K562 (cell line): Measurements from ENCODE around the gene CKMT2. TPM values are rescaled to one million over a fixed set of nuclear protein-coding genes. Genes with fewer than 3 reads are reported as not detected.

Experiments used
- ATAC-seq: fragments of 200-7000 bp; cut with Tn5 transposase; 3 replicates; pipeline ENCODE4 v1.9.1; 2020; ENCODE audit warnings: moderate library complexity
- BruUV-seq: library from RNA; stranded (reverse); fragments of 400-500 nt; replicated peaks from 2 replicates; lab custom pipeline; 2021; lab: Mats Ljungman, UMichigan
- CTCF ChIA-PET: fragments of 300-600 bp; formaldehyde crosslinking; extraction: SDS; loops from one replicate; lab custom pipeline; 2021; ENCODE audit warnings: low intra/inter-chr PET ratio; lab: Yijun Ruan, JAX
- POLR2A ChIA-PET: fragments of 300-600, 350-650 bp; sonication (Branson Sonifier 250); formaldehyde crosslinking; extraction: SDS; loops from one replicate; lab custom pipeline; 2021; ENCODE audit warnings: antibody characterized with exemption, inconsistent platforms; lab: Yijun Ruan, JAX
- DNase-seq, 4 experiments: peaks; one replicate each; pipeline versions ENCODE4 v3.0.0 to v3.0.0-alpha.2; 2011 to 2018; ENCODE audit warnings: low spot score in 3 of 4, mixed read lengths in 3 of 4; ENCODE audit errors: extremely low read depth in 1 of 4
- FAIRE-seq: peaks from 2 replicates; lab custom pipeline; 2011; peaks lifted over from hg19 to GRCh38; lab: Jason Lieb, UNC
- H2AFZ ChIP-seq: 2 replicates; pipeline ENCODE4 v1.6.0; 2011; ENCODE audit warnings: low read depth, low read length, control low read depth, inconsistent platforms
- H3K27ac ChIP-seq: fragments of 200-600 bp; 3 replicates; pipeline ENCODE4 v1.8.0; 2011; ENCODE audit warnings: low read depth, mild to moderate bottlenecking, control low read depth, inconsistent platforms, low read length, moderate library complexity, mixed read lengths; ENCODE audit errors: extremely low read depth
- H3K27me3 ChIP-seq, 2 experiments: fragments of 300-600 bp in 1 of 2; 2 replicates in 1 of 2; 3 replicates in 1 of 2; pipeline versions ENCODE4 v1.6.0 to v1.8.0; 2011; ENCODE audit warnings: inconsistent platforms in 2 of 2, low read length in 2 of 2, mild to moderate bottlenecking in 1 of 2, mixed read lengths in 1 of 2, moderate library complexity in 1 of 2; ENCODE audit not compliant: control insufficient read depth in 2 of 2, insufficient read depth in 2 of 2
- H3K36me3 ChIP-seq: fragments of 300-600 bp; 3 replicates; pipeline ENCODE4 v1.8.0; 2011; ENCODE audit warnings: mild to moderate bottlenecking, low read length, inconsistent platforms; ENCODE audit not compliant: control insufficient read depth, insufficient read depth
- H3K4me1 ChIP-seq, 2 experiments: fragments of 200-600 bp in 1 of 2; replicated peaks in 1 of 2; 2 replicates in 1 of 2; 3 replicates in 1 of 2; pipeline versions ENCODE4 v1.5.1 to v1.8.0; 2011; ENCODE audit warnings: inconsistent platforms in 2 of 2, low read length in 2 of 2, mild to moderate bottlenecking in 1 of 2, mixed read lengths in 1 of 2, moderate library complexity in 1 of 2; ENCODE audit not compliant: control insufficient read depth in 2 of 2, insufficient read depth in 2 of 2
- H3K4me2 ChIP-seq: 2 replicates; pipeline ENCODE4 v1.6.1; 2011; ENCODE audit warnings: low read length, control low read depth, inconsistent platforms, mixed read lengths; ENCODE audit not compliant: insufficient read depth
- H3K4me3 ChIP-seq: fragments of 200-600 bp; sonication (generic), shearing (Covaris generic); 2 replicates; pipeline ENCODE4 v1.5.1; 2016; ENCODE audit warnings: control low read depth, inconsistent platforms
- H3K79me2 ChIP-seq: fragments of 200-600 bp; 3 replicates; pipeline ENCODE4 v1.8.0; 2011; ENCODE audit warnings: low read length, inconsistent platforms; ENCODE audit not compliant: control insufficient read depth, insufficient read depth
- H3K9ac ChIP-seq, 2 experiments: 2 replicates each; pipeline versions ENCODE4 v1.6.0 to v1.6.1; 2011; ENCODE audit warnings: low read depth in 2 of 2, low read length in 2 of 2, control low read depth in 1 of 2, inconsistent platforms in 1 of 2, mild to moderate bottlenecking in 1 of 2, mixed read lengths in 1 of 2; ENCODE audit not compliant: insufficient read depth in 1 of 2
- H3K9me1 ChIP-seq: one replicate; pipeline ENCODE4 v1.6.0; 2011; ENCODE audit warnings: inconsistent platforms, mild to moderate bottlenecking, low read length, moderate library complexity; ENCODE audit not compliant: control insufficient read depth, insufficient read depth
- H3K9me3 ChIP-seq: replicated peaks from 2 replicates; pipeline ENCODE4 v1.5.1; 2011; ENCODE audit warnings: low read depth, low read length, inconsistent platforms; ENCODE audit not compliant: control insufficient read depth, insufficient read depth
- H4K20me1 ChIP-seq: replicated peaks from 2 replicates; pipeline ENCODE4 v1.6.1; 2011; ENCODE audit warnings: low read length, inconsistent platforms, mixed read lengths; ENCODE audit not compliant: control insufficient read depth, insufficient read depth
- GABPB2 ChIP-seq: fragments of 250-450 bp; sonication (Bioruptor Pico); conservative IDR thresholded peaks from 2 replicates; pipeline ENCODE4 v1.5.1; 2021; ENCODE audit warnings: mild to moderate bottlenecking
- GATAD2A ChIP-seq: fragments of 450-650 bp; IDR thresholded peaks from 2 replicates; pipeline ENCODE4 v1.6.1; 2017
- SMAD1 ChIP-seq: fragments of 150-350 bp; IDR thresholded peaks from 2 replicates; pipeline ENCODE4 v1.6.1; 2014; ENCODE audit warnings: low read length, low read depth; ENCODE audit not compliant: partially characterized antibody
- SRSF1 ChIP-seq: fragments of 200-400 bp; formaldehyde crosslinking; IDR thresholded peaks from 2 replicates; pipeline ENCODE4 v1.6.1; 2017; ENCODE audit warnings: mild to moderate bottlenecking, low read depth, low read length, moderate library complexity
- WGBS: fragments of 100-300 bp; shearing (Covaris generic); methylation state at CpG from one replicate; pipeline ENCODE4 v1.1.6; 2016; ENCODE audit warnings: low coverage, mixed read lengths; ENCODE audit not compliant: insufficient coverage; ENCODE audit errors: missing lambda C conversion rate; 5-methylcytosine and 5-hydroxymethylcytosine counted together
- in situ Hi-C: fragments of 300-500 bp; cut with MboI; formaldehyde crosslinking; loops from 4 replicates; pipeline ENCODE4 v1.15.0; 2018; ENCODE audit warnings: inconsistent platforms, mixed read lengths
- intact Hi-C: fragments of 100-400 bp; cut with micrococcal nuclease; formaldehyde crosslinking; loops from 2 replicates; pipeline ENCODE4 v1.14.2; 2022
- polyA plus RNA-seq, 8 experiments: library from polyadenylated mRNA; depleted of rRNA in 4 of 8; stranded (reverse) in 5 of 8; unstranded in 3 of 8; fragments of >200 nt; fragmentation: Nextera tagmentation in 2 of 8; fragmentation: Illumina TruSeq in 1 of 8; extraction: Ambion mirVana in 2 of 8; extraction: Trizol in 1 of 8; gene quantifications; 2 replicates each; pipeline versions ENCODE4 v1.2.1 to v1.2.3, GENCODE V29; 2011 to 2014; ENCODE audit warnings: inconsistent platforms in 1 of 8, missing spikeins in 1 of 8
- total RNA-seq, 7 experiments: library from RNA; depleted of rRNA in 6 of 7; stranded (reverse); fragments of >200 nt in 6 of 7; fragmentation: Illumina TruSeq in 2 of 7; extraction: Trizol in 2 of 7; gene quantifications; 2 replicates each; pipeline versions ENCODE4 v1.2.1 to v1.2.3, GENCODE V29; 2011 to 2021; ENCODE audit warnings: low replicate concordance in 1 of 7
- TF ChIP-seq, protein P1 (sequence below), 2 experiments: fragments of 450-650 bp; IDR thresholded peaks; 2 replicates each; pipeline ENCODE4 v1.6.1; 2016; ENCODE audit warnings: mild to moderate bottlenecking in 2 of 2, borderline replicate concordance in 1 of 2, low read depth in 1 of 2, moderate library complexity in 1 of 2
- TF ChIP-seq, protein P2 (sequence below): fragments of 250-450 bp; sonication (Bioruptor Pico); IDR thresholded peaks from 2 replicates; pipeline ENCODE4 v1.4.0; 2020; ENCODE audit warnings: mild to moderate bottlenecking

The CKMT2 gene
- total and polyA plus RNA-seq, 9 of the 15 experiments (the other 6 are each of a cell fraction or from before 2014, with no cell fraction given) = 0.03 TPM; not detected in 8

DNA sequence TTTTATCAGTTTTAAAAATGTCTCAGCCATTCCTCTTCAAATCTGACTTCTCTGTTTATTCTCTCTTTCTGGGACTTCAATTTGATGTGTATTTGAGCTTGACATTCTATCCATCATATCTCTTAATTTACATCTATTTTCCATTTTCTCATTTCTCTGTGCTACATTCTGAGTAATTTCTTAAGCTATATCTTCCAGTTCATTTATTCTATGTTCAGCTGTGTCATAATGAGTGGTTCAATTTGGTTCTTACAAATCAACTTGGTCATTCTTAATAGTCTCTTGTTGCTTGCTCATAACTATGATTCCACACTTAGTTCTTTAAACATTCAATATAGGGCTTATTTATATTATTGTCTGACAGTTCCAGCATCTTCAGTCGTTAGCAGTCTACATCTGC is 16.9 kb downstream of the CKMT2 start:
- Histone ChIP-seq H3K27ac (no peak overlapping the region), H3K27me3 (no peaks in the 10 kb centered on the region), H3K36me3 (no peaks in the 10 kb centered on the region; the same call in 2 of the 3 replicates), H3K4me1 (peaks cover 0 to 3% of the 10 kb centered on the region in 2 experiments; a peak in 1 of 5 replicates), H3K79me2 (no peaks in the 10 kb centered on the region), H3K9me3 (no peaks in the 10 kb centered on the region), H3K4me2 (no peak overlapping the region), H3K9me1 (no peaks in the 10 kb centered on the region)
- intact Hi-C loops = no loop called here
- DNase-seq = no peak
- POLR2A ChIA-PET = interaction anchor here (1.4 kb wide), 1 partner anchor 17 kb away, joined by 3 read pairs; the partner anchor contains the start of gene CKMT2
- no peak for FAIRE-seq
- ATAC-seq = no peak
- TF ChIP-seq GATAD2A (no peak), SMAD1 (no peak)
- TF ChIP-seq, all 486 proteins: peak for 0
- BruUV-seq = no TSS peak
- CTCF ChIA-PET = no interaction called here
- Histone ChIP-seq H4K20me1 (no peaks in the 10 kb centered on the region), H2AFZ (no peak overlapping the region), H3K4me3 (no peak overlapping the region), H3K9ac (no peak overlapping the region)
- 42% methylated on average over 1 of the region's 1 CpG for WGBS
- in situ Hi-C loops = no loop called here

DNA sequence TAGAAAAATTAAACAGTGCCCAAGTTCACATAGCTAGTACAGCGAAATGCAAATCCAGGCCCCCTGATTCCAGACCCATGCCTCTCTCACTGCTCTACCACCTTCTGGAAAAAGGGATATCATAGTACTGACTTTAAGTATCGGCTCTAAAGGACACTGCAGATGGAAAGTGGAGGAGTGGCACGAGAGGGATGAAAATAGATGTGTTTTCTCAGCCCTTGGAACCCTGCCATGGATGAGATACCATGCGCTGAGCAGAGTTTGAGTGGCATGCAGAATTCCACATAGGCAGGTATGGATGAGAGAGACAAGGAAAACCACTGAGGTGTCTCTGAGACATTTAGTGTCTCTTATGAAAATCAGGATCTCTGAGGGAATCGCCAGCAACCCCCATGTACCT is 18.8 kb downstream of the CKMT2 start:
- DNase-seq (no peak), ATAC-seq (no peak), FAIRE-seq (no peak)
- intact Hi-C loops (no loop called here), in situ Hi-C loops (no loop called here)
- Histone ChIP-seq H3K4me3 (no peak overlapping the region), H3K9me3 (no peaks in the 10 kb centered on the region), H2AFZ (no peak overlapping the region), H3K79me2 (no peaks in the 10 kb centered on the region), H3K36me3 (no peaks in the 10 kb centered on the region), H3K9ac (no peak overlapping the region), H3K4me2 (no peak overlapping the region), H3K4me1 (peaks cover 0 to 4% of the 10 kb centered on the region in 2 experiments; a peak in 1 of 5 replicates), H3K9me1 (no peaks in the 10 kb centered on the region), H3K27me3 (no peaks in the 10 kb centered on the region), H4K20me1 (no peaks in the 10 kb centered on the region), H3K27ac (no peak overlapping the region)
- ChIA-PET POLR2A (no interaction called here), CTCF (no interaction called here)
- WGBS = 72% methylated on average over 5 of the region's 5 CpGs
- no TSS peak for BruUV-seq
- TF ChIP-seq, protein P1, sequence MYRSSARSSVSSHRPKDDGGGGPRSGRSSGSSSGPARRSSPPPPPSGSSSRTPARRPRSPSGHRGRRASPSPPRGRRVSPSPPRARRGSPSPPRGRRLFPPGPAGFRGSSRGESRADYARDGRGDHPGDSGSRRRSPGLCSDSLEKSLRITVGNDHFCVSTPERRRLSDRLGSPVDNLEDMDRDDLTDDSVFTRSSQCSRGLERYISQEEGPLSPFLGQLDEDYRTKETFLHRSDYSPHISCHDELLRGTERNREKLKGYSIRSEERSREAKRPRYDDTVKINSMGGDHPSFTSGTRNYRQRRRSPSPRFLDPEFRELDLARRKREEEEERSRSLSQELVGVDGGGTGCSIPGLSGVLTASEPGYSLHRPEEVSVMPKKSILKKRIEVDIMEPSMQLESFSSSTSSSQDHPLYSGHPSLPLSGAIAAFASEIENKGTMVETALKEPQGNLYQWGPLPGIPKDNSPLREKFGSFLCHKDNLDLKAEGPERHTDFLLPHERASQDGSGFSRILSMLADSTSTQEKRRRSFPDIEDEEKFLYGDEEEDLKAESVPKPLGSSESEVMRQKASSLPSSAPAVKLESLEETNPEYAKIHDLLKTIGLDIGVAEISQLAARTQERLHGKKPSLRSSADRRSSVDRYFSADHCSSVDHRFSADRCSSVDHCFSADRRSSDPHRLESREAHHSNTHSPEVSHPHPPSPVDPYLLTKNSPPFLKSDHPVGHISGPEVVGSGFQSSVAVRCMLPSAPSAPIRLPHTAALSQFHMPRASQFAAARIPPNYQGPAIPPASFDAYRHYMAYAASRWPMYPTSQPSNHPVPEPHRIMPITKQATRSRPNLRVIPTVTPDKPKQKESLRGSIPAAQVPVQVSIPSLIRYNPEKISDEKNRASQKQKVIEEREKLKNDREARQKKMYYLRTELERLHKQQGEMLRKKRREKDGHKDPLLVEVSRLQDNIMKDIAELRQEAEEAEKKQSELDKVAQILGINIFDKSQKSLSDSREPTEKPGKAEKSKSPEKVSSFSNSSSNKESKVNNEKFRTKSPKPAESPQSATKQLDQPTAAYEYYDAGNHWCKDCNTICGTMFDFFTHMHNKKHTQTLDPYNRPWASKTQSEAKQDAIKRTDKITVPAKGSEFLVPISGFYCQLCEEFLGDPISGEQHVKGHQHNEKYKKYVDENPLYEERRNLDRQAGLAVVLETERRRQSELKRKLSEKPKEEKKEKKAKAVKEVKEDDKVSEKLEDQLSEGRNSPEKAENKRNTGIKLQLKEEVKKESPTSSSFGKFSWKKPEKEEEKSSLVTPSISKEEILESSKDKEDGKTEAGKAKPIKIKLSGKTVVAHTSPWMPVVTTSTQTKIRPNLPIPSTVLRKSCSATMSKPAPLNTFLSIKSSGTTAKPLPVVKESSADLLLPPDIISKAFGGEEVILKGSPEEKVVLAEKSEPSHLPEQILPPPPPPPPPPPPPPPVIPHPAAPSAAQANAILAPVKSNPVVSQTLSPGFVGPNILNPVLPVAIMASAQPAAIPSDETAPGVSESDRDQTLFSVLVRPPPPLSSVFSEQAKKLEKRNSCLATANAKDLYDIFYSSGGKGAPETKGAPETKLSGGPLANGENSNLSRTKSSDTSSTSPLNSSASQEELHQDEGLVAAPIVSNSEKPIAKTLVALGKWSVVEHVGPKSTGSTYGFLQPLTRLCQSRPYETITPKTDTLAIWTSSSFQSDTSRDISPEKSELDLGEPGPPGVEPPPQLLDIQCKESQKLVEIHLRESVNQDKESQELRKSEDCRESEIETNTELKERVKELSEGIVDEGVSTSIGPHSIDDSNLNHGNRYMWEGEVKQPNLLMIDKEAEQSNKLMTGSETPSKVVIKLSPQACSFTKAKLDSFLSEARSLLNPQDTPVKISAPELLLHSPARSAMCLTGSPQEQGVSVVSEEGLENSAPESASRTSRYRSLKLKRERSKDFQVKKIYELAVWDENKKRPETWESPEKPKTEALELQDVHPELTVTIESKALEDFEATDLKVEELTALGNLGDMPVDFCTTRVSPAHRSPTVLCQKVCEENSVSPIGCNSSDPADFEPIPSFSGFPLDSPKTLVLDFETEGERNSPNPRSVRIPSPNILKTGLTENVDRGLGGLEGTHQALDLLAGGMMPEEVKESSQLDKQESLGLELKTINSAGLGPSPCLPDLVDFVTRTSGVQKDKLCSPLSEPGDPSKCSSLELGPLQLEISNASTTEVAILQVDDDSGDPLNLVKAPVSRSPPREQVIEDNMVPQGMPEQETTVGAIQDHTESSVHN (IDR thresholded peaks at IDR 0.05; ENCODE audit: borderline replicate concordance in 1 of 2, low read depth in 1 of 2) = no peak
- TF ChIP-seq, protein P2, sequence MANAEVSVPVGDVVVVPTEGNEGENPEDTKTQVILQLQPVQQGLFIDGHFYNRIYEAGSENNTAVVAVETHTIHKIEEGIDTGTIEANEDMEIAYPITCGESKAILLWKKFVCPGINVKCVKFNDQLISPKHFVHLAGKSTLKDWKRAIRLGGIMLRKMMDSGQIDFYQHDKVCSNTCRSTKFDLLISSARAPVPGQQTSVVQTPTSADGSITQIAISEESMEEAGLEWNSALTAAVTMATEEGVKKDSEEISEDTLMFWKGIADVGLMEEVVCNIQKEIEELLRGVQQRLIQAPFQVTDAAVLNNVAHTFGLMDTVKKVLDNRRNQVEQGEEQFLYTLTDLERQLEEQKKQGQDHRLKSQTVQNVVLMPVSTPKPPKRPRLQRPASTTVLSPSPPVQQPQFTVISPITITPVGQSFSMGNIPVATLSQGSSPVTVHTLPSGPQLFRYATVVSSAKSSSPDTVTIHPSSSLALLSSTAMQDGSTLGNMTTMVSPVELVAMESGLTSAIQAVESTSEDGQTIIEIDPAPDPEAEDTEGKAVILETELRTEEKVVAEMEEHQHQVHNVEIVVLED (CRISPR knock-in tag) = no peak
- no peak for TF ChIP-seq GABPB2 (CRISPR knock-in tag)
- no peak for TF ChIP-seq SRSF1
